Mesendoderm (in vitro differentiated cells): ENCODE results near the gene RTKN.

Source experiments
- DNase-seq: peaks from one replicate; pipeline ENCODE4 v3.0.0; 2013
- H2AK5ac ChIP-seq: 2 replicates; pipeline ENCODE4 v1.6.1; 2013; ENCODE audit warnings: low read length, inconsistent platforms
- H2BK120ac ChIP-seq: 2 replicates; pipeline ENCODE4 v1.6.1; 2013; ENCODE audit warnings: low read depth, mild to moderate bottlenecking, low read length, moderate library complexity, mixed read lengths
- H2BK15ac ChIP-seq: replicated peaks from 2 replicates; pipeline ENCODE4 v1.6.1; 2013; ENCODE audit warnings: low read depth, mild to moderate bottlenecking, moderate library complexity
- H2BK5ac ChIP-seq: 2 replicates; pipeline ENCODE4 v1.6.1; 2013; ENCODE audit warnings: low read length, inconsistent platforms
- H3K18ac ChIP-seq: 2 replicates; pipeline ENCODE4 v1.6.1; 2013; ENCODE audit warnings: mild to moderate bottlenecking, low read length, mixed read lengths
- H3K23ac ChIP-seq: one replicate; pipeline ENCODE4 v1.6.1; 2013; ENCODE audit warnings: low read length
- H3K27ac ChIP-seq: 2 replicates; pipeline ENCODE4 v1.5.1; 2013; ENCODE audit warnings: low read depth, mild to moderate bottlenecking, inconsistent platforms, low read length, moderate library complexity
- H3K27me3 ChIP-seq: 2 replicates; pipeline ENCODE4 v1.6.1; 2013; ENCODE audit warnings: low read length, control low read depth, mild to moderate bottlenecking, inconsistent platforms; ENCODE audit not compliant: insufficient read depth, poor library complexity
- H3K36me3 ChIP-seq: 2 replicates; pipeline ENCODE4 v1.6.1; 2013; ENCODE audit warnings: low read length, inconsistent platforms; ENCODE audit not compliant: control insufficient read depth, insufficient read depth
- H3K4ac ChIP-seq: one replicate; pipeline ENCODE4 v1.6.1; 2013; ENCODE audit warnings: low read depth, mild to moderate bottlenecking, low read length, moderate library complexity
- H3K4me1 ChIP-seq: 2 replicates; pipeline ENCODE4 v1.6.1; 2013; ENCODE audit warnings: low read depth, low read length, inconsistent platforms; ENCODE audit not compliant: control insufficient read depth
- H3K4me2 ChIP-seq: 2 replicates; pipeline ENCODE4 v1.6.1; 2013; ENCODE audit warnings: low read length
- H3K4me3 ChIP-seq: 2 replicates; pipeline ENCODE4 v1.5.1; 2013; ENCODE audit warnings: mild to moderate bottlenecking, low read length
- H3K56ac ChIP-seq: one replicate; pipeline ENCODE4 v1.6.1; 2013; ENCODE audit warnings: low read length
- H3K79me1 ChIP-seq: 2 replicates; pipeline ENCODE4 v1.6.1; 2013; ENCODE audit warnings: low read length, inconsistent platforms
- H3K79me2 ChIP-seq: 2 replicates; pipeline ENCODE4 v1.6.1; 2013; ENCODE audit warnings: mild to moderate bottlenecking, low read length; ENCODE audit not compliant: control insufficient read depth, insufficient read depth
- H3K9ac ChIP-seq: 2 replicates; pipeline ENCODE4 v1.6.1; 2013; ENCODE audit warnings: low read length, inconsistent platforms
- H4K5ac ChIP-seq: one replicate; pipeline ENCODE4 v1.6.1; 2013; ENCODE audit warnings: low read length
- H4K8ac ChIP-seq: one replicate; pipeline ENCODE4 v1.6.1; 2013; ENCODE audit warnings: low read depth, mild to moderate bottlenecking, control low read depth, low read length, moderate library complexity
- WGBS: extraction: QIAGEN DNeasy Blood & Tissue Kit; methylation state at CpG from one replicate; pipeline ENCODE4 v1.1.7; 2013; ENCODE audit warnings: low lambda C conversion rate, missing lambda C conversion rate; ENCODE audit not compliant: insufficient coverage; ENCODE audit errors: extremely low coverage; 5-methylcytosine and 5-hydroxymethylcytosine counted together

RTKN gene

DNA sequence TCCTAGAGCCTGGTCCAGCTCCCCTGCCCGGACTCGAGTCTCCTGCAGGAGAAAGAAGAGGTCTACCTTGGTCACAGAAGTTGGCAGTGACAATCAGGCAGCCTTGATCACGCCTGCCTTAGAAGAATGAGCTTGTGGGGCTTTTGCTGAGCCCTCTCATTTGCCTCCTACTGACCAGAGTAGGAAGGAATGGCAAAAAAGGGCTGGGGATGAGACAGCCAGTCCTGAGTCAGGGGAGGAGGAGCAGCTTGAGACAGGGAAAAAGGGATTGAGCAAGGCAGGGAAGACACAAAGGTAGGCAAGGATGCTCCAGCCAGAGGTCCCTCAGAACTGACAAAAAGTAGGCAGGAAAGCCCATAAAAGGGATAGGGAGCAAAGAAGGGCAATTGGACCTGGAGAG is 14.2 kb downstream of the RTKN start:
- Histone ChIP-seq H3K4me1 (peaks cover 13% of the 10 kb centered on the region), H3K9ac (no peak overlapping the region), H3K4me2 (no peak overlapping the region), H2BK120ac (no peak overlapping the region), H2BK15ac (no peak overlapping the region), H4K8ac (no peak overlapping the region), H3K79me2 (no peaks in the 10 kb centered on the region), H3K4me3 (no peak overlapping the region), H3K23ac (no peak overlapping the region), H3K56ac (no peak overlapping the region), H3K4ac (no peak overlapping the region), H3K36me3 (peaks cover 12% of the 10 kb centered on the region), H3K27me3 (no peaks in the 10 kb centered on the region), H2BK5ac (no peak overlapping the region), H3K27ac (no peak overlapping the region), H3K18ac (no peak overlapping the region), H4K5ac (no peak overlapping the region), H2AK5ac (no peak overlapping the region), H3K79me1 (peaks cover 6% of the 10 kb centered on the region)
- no CpG with 5 or more reads among the region's 3 CpGs for WGBS
- DNase-seq, result peak; percentile 72

DNA sequence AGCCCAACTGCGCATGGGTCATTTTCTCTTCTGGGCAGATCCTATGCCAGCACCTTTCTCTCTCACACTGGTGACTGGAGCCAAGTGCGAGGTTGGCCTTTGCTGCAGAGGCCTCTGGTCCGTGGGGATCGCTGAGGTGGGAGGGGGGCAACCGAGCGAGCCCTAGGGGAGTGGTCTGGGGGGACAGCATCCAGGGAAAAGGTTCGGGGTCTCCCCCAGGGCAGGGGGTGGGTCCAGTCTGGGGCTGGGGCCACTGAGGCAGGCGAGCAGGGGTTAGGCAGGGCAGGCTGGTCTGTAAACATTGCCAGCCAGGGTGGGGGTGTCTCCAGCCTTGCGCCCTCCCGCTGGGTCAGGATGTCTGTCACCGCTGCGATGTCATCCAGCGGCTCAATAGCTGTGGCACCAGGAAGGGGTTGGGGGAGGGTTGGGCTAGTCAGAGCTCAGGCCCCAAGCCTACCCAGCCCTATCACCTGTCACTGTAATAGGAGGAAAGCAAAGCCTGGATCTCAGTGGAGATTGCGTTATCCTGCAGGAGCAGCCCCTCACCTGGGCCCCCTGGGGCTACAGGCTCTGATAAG is 15.5 kb downstream of the RTKN start:
- H3K56ac ChIP-seq, result no peak overlapping the region
- peaks cover 13% of the 10 kb centered on the region for H3K4me1 ChIP-seq
- H2BK120ac ChIP-seq, result no peak overlapping the region
- no peak overlapping the region for H3K4me2 ChIP-seq
- no peaks in the 10 kb centered on the region for H3K27me3 ChIP-seq
- H2BK15ac ChIP-seq, result no peak overlapping the region
- no peaks in the 10 kb centered on the region for H3K79me1 ChIP-seq
- no peak overlapping the region for H4K5ac ChIP-seq
- H3K36me3 ChIP-seq, result peaks cover 7% of the 10 kb centered on the region
- WGBS, result no CpG with 5 or more reads among the region's 14 CpGs
- H3K4me3 ChIP-seq, result no peak overlapping the region
- no peak overlapping the region for H2AK5ac ChIP-seq
- peak overlapping the region; percentile 37 for H2BK5ac ChIP-seq
- H3K18ac ChIP-seq, result no peak overlapping the region
- no peak overlapping the region for H4K8ac ChIP-seq
- H3K9ac ChIP-seq, result no peak overlapping the region
- DNase-seq, result peak; percentile 87
- no peak overlapping the region for H3K27ac ChIP-seq
- H3K79me2 ChIP-seq, result no peaks in the 10 kb centered on the region
- no peak overlapping the region for H3K4ac ChIP-seq
- no peak overlapping the region for H3K23ac ChIP-seq

- Histone ChIP-seq H3K56ac (no peak overlapping the region), H3K4ac (no peak overlapping the region), H3K27me3 (no peaks in the 10 kb centered on the region), H3K36me3 (peaks cover 7% of the 10 kb centered on the region), H3K27ac (no peak overlapping the region), H3K4me1 (peaks cover 13% of the 10 kb centered on the region), H3K9ac (no peak overlapping the region), H2BK15ac (no peak overlapping the region), H3K18ac (no peak overlapping the region), H3K23ac (no peak overlapping the region), H3K4me2 (no peak overlapping the region), H4K8ac (no peak overlapping the region), H2AK5ac (no peak overlapping the region), H4K5ac (no peak overlapping the region), H3K79me2 (no peaks in the 10 kb centered on the region), H2BK5ac (no peak overlapping the region), H3K79me1 (no peaks in the 10 kb centered on the region), H3K4me3 (no peak overlapping the region), H2BK120ac (no peak overlapping the region)
- no peak for DNase-seq
- no CpG with 5 or more reads among the region's 7 CpGs for WGBS
Measured at GRCh38 chr2:74425523-74425922, 16.2 kb downstream of the RTKN start.

DNA sequence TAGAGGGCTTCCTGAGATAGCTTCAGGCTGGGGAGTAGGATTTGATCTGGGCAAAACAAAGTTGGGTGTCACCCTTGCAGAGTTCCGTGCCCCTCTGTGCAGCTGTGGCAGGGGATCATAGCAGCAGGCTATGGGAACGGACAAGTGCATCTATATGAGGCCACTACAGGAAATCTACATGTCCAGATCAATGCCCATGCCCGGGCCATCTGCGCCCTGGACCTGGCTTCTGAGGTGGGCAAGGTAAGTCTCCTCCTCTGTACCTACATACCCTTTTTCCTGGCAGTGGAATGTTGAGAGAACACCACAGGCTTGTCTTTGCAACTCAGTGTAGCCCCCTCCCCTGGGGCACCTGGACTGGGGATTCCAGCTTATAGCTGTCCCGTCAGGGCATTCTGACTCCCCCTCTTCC is 16.7 kb downstream of the RTKN start:
- no peak overlapping the region for H2BK120ac ChIP-seq
- H3K36me3 ChIP-seq, result peaks cover 7% of the 10 kb centered on the region
- WGBS, result no CpG with 5 or more reads among the region's 5 CpGs
- no peak overlapping the region for H4K5ac ChIP-seq
- H2BK15ac ChIP-seq, result no peak overlapping the region
- H3K18ac ChIP-seq, result no peak overlapping the region
- no peak overlapping the region for H3K4me2 ChIP-seq
- no peak overlapping the region for H3K56ac ChIP-seq
- H3K9ac ChIP-seq, result no peak overlapping the region
- no peak overlapping the region for H2BK5ac ChIP-seq
- H3K4me1 ChIP-seq, result peaks cover 13% of the 10 kb centered on the region
- H3K4ac ChIP-seq, result no peak overlapping the region
- H3K27me3 ChIP-seq, result no peaks in the 10 kb centered on the region
- no peaks in the 10 kb centered on the region for H3K79me2 ChIP-seq
- no peak for DNase-seq
- no peak overlapping the region for H3K23ac ChIP-seq
- H2AK5ac ChIP-seq, result no peak overlapping the region
- H3K4me3 ChIP-seq, result no peak overlapping the region
- no peaks in the 10 kb centered on the region for H3K79me1 ChIP-seq
- no peak overlapping the region for H4K8ac ChIP-seq
- H3K27ac ChIP-seq, result no peak overlapping the region

DNA sequence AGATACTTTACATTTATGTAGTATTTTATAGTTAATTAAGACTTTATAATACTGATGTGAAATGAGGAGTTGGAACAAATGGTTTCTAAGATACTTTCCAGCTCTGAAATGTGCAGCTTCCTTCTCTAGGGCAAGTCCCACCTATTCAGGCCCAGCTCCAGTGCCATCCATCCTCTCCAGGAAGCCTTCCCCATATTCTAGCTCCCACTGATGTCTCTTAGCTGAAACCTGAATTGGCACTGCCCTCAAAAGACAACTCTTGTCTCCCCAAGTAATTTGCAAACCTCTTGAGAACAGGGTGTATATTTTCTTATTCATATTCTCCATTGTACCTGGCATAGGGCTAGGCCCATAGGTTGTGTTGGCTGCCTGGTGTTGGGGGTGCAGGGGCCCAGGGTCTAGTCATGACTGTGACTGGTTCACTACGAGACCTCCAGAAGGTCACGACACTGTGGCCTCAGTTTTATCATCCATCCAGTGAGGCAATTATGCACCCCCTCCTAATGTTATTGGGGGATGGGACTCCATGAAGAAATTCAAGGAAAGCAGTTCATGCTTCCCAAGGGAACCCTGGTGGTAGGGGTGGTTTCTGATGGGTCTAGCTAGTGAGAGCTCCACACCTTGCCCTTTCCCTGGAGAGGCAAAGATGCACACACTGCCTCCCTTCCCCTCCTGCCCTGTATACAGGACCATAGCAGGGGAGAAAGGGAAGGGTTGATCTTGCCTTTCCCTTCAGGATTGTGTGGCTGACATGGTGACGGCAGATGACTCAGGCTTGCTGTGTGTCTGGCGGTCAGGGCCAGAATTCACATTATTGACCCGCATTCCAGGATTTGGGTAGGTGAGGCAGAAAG is 17.4 kb downstream of the RTKN start:
- Histone ChIP-seq H4K8ac (no peak overlapping the region), H2AK5ac (no peak overlapping the region), H3K4me1 (peaks cover 13% of the 10 kb centered on the region), H3K27me3 (no peaks in the 10 kb centered on the region), H3K27ac (no peak overlapping the region), H3K23ac (no peak overlapping the region), H2BK15ac (no peak overlapping the region), H2BK5ac (no peak overlapping the region), H3K4ac (no peak overlapping the region), H3K79me2 (no peaks in the 10 kb centered on the region), H3K56ac (no peak overlapping the region), H3K4me2 (no peak overlapping the region), H3K9ac (no peak overlapping the region), H3K79me1 (no peaks in the 10 kb centered on the region), H2BK120ac (no peak overlapping the region), H4K5ac (no peak overlapping the region), H3K4me3 (no peak overlapping the region), H3K36me3 (peaks cover 7% of the 10 kb centered on the region), H3K18ac (no peak overlapping the region)
- no CpG with 5 or more reads among the region's 5 CpGs for WGBS
- peak; percentile 64 for DNase-seq
